Ishikawa (cell line): ENCODE data around the gene MYRIP.

Source experiments
- CEBPB ChIP-seq: IDR thresholded peaks from 2 replicates; pipeline ENCODE4 v1.6.1; 2012
- EGR1 ChIP-seq: IDR thresholded peaks from 2 replicates; pipeline ENCODE4 v1.6.1; 2012
- NFIC ChIP-seq: IDR thresholded peaks from 2 replicates; pipeline ENCODE4 v1.6.1; 2012
- TAF1 ChIP-seq: IDR thresholded peaks from 2 replicates; pipeline ENCODE4 v1.6.1; 2012; ENCODE audit warnings: low read depth, mild to moderate bottlenecking
- TF ChIP-seq, protein P1 (sequence below): IDR thresholded peaks from 2 replicates; pipeline ENCODE4 v1.6.1; 2012

DNA sequence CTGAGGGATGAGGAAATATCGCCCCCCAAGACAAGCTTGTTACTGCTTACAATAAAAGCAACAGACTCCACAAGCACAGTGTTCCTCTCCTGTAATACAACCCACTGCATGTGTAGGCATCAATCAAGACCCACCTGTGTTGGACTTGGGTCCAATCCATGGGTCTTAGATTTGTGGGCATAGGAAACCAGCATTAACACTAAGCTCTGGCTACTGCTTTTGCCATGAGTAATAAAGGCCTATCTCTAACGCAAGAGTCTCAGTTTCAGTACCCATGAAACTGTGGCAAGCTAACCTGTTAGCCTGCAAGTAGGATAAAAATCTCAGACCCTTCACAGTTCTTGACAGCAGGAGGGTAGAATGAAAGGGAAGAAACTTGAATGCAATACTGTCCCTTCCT, 494.9 kb downstream of the MYRIP start:
- TF ChIP-seq NFIC (no peak), TAF1 (no peak), CEBPB (no peak), EGR1 (no peak)
- TF ChIP-seq, protein P1, sequence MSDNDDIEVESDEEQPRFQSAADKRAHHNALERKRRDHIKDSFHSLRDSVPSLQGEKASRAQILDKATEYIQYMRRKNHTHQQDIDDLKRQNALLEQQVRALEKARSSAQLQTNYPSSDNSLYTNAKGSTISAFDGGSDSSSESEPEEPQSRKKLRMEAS = no peak
